ENCODE data around the gene EGFLAM. TPM values are rescaled to one million over a fixed set of nuclear protein-coding genes. Genes with fewer than 3 reads are reported as not detected.

EGFLAM gene
- total RNA-seq, 1 donor, result 11.2 TPM

- no peaks in the 10 kb centered on the region for H3K9me3 ChIP-seq (ENCODE audit: low read depth, low read length)
- H3K4me1 ChIP-seq (ENCODE audit: insufficient read depth, low read length), result no peaks in the 10 kb centered on the region
- no peak for DNase-seq (ENCODE audit: insufficient read length, low spot score, missing footprints)
- no peak overlapping the region for H3K27ac ChIP-seq (ENCODE audit: low read depth, low read length)
- no peak overlapping the region for H3K4me3 ChIP-seq (ENCODE audit: insufficient read depth, low read length)
- no peaks in the 10 kb centered on the region for H3K79me2 ChIP-seq (ENCODE audit: insufficient read depth, low read length)
- H3K27me3 ChIP-seq (ENCODE audit: insufficient read depth, low read length), result peaks cover 13% of the 10 kb centered on the region
- no peaks in the 10 kb centered on the region for H3K36me3 ChIP-seq (ENCODE audit: insufficient read depth, low read length)
- no peak overlapping the region for H3K4me2 ChIP-seq (ENCODE audit: insufficient read depth, low read length)
- H4K20me1 ChIP-seq (ENCODE audit: insufficient read depth, low read length), result no peaks in the 10 kb centered on the region
- TF ChIP-seq CTCF (IDR thresholded peaks at IDR 0.05; ENCODE audit: extremely low read depth, low read depth, low read length), result no peak
- H2AFZ ChIP-seq (ENCODE audit: low read length), result no peak overlapping the region
Observed at GRCh38 chr5:38292228-38292627, 33.9 kb downstream of the EGFLAM start.

- H3K27me3 ChIP-seq (ENCODE audit: insufficient read depth, low read length), result peaks cover 20% of the 10 kb centered on the region
- H3K4me2 ChIP-seq (ENCODE audit: insufficient read depth, low read length), result no peak overlapping the region
- H3K4me1 ChIP-seq (ENCODE audit: insufficient read depth, low read length), result no peaks in the 10 kb centered on the region
- no peaks in the 10 kb centered on the region for H4K20me1 ChIP-seq (ENCODE audit: insufficient read depth, low read length)
- no peaks in the 10 kb centered on the region for H3K79me2 ChIP-seq (ENCODE audit: insufficient read depth, low read length)
- H2AFZ ChIP-seq (ENCODE audit: low read length), result no peak overlapping the region
- no peak overlapping the region for H3K4me3 ChIP-seq (ENCODE audit: insufficient read depth, low read length)
- TF ChIP-seq CTCF (IDR thresholded peaks at IDR 0.05; ENCODE audit: extremely low read depth, low read depth, low read length), result no peak
- H3K36me3 ChIP-seq (ENCODE audit: insufficient read depth, low read length), result no peaks in the 10 kb centered on the region
- no peak for DNase-seq (ENCODE audit: insufficient read length, low spot score, missing footprints)
- H3K27ac ChIP-seq (ENCODE audit: low read depth, low read length), result no peak overlapping the region
- no peaks in the 10 kb centered on the region for H3K9me3 ChIP-seq (ENCODE audit: low read depth, low read length)
Observed at GRCh38 chr5:38295751-38296150, 37.4 kb downstream of the EGFLAM start.

GRCh38 chr5:38297830-38298608 lies 39.7 kb downstream of the EGFLAM start:
- H3K79me2 ChIP-seq (ENCODE audit: insufficient read depth, low read length), result no peaks in the 10 kb centered on the region
- H4K20me1 ChIP-seq (ENCODE audit: insufficient read depth, low read length), result no peaks in the 10 kb centered on the region
- TF ChIP-seq CTCF (IDR thresholded peaks at IDR 0.05; ENCODE audit: extremely low read depth, low read depth, low read length), result no peak
- no peaks in the 10 kb centered on the region for H3K4me1 ChIP-seq (ENCODE audit: insufficient read depth, low read length)
- H2AFZ ChIP-seq (ENCODE audit: low read length), result no peak overlapping the region
- no peak overlapping the region for H3K4me3 ChIP-seq (ENCODE audit: insufficient read depth, low read length)
- no peaks in the 10 kb centered on the region for H3K9me3 ChIP-seq (ENCODE audit: low read depth, low read length)
- H3K4me2 ChIP-seq (ENCODE audit: insufficient read depth, low read length), result no peak overlapping the region
- no peak overlapping the region for H3K27ac ChIP-seq (ENCODE audit: low read depth, low read length)
- DNase-seq (ENCODE audit: insufficient read length, low spot score, missing footprints), result no peak
- H3K27me3 ChIP-seq (ENCODE audit: insufficient read depth, low read length), result peaks cover 22% of the 10 kb centered on the region
- H3K36me3 ChIP-seq (ENCODE audit: insufficient read depth, low read length), result no peaks in the 10 kb centered on the region

- no peak for DNase-seq (ENCODE audit: insufficient read length, low spot score, missing footprints)
- Histone ChIP-seq H3K36me3 (ENCODE audit: insufficient read depth, low read length) (no peaks in the 10 kb centered on the region), H3K27me3 (ENCODE audit: insufficient read depth, low read length) (peaks cover 19% of the 10 kb centered on the region), H3K4me1 (ENCODE audit: insufficient read depth, low read length) (no peaks in the 10 kb centered on the region), H3K4me3 (ENCODE audit: insufficient read depth, low read length) (no peak overlapping the region), H2AFZ (ENCODE audit: low read length) (no peak overlapping the region), H3K4me2 (ENCODE audit: insufficient read depth, low read length) (no peak overlapping the region), H3K79me2 (ENCODE audit: insufficient read depth, low read length) (no peaks in the 10 kb centered on the region), H3K9me3 (ENCODE audit: low read depth, low read length) (no peaks in the 10 kb centered on the region), H4K20me1 (ENCODE audit: insufficient read depth, low read length) (no peaks in the 10 kb centered on the region), H3K27ac (ENCODE audit: low read depth, low read length) (no peak overlapping the region)
- TF ChIP-seq CTCF (IDR thresholded peaks at IDR 0.05; ENCODE audit: extremely low read depth, low read depth, low read length), result no peak
Observed at GRCh38 chr5:38299585-38299984, 41.2 kb downstream of the EGFLAM start.
